ENCODE results near the gene PICALM.

The PICALM gene

DNA sequence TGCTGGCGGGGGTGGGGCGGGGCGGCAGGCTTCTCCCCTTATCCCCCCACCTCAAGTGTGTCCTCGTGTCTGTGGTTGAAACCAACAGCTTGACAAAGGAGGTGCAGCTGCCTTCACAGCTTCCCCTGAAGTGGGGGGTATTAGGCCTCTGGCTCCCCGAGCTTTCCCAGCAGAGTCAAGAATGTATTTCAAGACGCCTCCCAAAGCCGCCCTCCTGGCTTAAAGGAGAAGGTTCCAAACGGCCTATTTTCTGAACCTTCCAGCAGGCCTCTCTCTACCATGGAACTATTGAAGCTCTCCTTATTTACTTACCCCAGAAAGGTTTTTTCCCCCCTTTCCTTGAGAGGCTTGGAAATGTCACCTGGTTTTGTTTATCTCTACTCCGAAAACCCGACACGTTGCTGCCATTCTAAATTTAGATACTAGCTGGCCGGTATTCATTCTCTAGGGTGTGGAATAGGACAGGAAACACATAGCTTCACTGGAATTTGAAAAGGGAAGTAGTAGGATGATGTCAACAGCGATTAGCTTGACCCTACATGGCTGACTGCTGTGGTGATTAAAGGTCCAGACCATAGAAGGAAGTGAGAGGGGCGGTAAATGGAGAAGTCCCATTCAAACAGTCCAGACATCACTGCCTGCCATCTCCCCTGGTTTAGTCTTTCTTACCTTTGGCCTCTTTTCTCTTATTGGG, 671 bp upstream of the PICALM start:
- DNase-seq (ENCODE audit: extremely low spot score): peak; percentile 44
- POLR2A ChIA-PET: interaction anchor here (0.6 kb wide), 2 partner anchors 124 to 226 kb away, joined by 3 read pairs; no protein-coding TSS in a partner anchor
- TF ChIP-seq, protein P1, sequence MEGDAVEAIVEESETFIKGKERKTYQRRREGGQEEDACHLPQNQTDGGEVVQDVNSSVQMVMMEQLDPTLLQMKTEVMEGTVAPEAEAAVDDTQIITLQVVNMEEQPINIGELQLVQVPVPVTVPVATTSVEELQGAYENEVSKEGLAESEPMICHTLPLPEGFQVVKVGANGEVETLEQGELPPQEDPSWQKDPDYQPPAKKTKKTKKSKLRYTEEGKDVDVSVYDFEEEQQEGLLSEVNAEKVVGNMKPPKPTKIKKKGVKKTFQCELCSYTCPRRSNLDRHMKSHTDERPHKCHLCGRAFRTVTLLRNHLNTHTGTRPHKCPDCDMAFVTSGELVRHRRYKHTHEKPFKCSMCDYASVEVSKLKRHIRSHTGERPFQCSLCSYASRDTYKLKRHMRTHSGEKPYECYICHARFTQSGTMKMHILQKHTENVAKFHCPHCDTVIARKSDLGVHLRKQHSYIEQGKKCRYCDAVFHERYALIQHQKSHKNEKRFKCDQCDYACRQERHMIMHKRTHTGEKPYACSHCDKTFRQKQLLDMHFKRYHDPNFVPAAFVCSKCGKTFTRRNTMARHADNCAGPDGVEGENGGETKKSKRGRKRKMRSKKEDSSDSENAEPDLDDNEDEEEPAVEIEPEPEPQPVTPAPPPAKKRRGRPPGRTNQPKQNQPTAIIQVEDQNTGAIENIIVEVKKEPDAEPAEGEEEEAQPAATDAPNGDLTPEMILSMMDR (IDR thresholded peaks at IDR 0.05; ENCODE audit: control extremely low read depth, extremely low read depth, low read depth, missing control alignments): no peak
- CTCF ChIA-PET: interaction anchor here (0.8 to 3.0 kb wide), 18 partner anchors 11 to 222 kb away, joined by 3 to 16 read pairs (median 4); no protein-coding TSS in a partner anchor

DNA sequence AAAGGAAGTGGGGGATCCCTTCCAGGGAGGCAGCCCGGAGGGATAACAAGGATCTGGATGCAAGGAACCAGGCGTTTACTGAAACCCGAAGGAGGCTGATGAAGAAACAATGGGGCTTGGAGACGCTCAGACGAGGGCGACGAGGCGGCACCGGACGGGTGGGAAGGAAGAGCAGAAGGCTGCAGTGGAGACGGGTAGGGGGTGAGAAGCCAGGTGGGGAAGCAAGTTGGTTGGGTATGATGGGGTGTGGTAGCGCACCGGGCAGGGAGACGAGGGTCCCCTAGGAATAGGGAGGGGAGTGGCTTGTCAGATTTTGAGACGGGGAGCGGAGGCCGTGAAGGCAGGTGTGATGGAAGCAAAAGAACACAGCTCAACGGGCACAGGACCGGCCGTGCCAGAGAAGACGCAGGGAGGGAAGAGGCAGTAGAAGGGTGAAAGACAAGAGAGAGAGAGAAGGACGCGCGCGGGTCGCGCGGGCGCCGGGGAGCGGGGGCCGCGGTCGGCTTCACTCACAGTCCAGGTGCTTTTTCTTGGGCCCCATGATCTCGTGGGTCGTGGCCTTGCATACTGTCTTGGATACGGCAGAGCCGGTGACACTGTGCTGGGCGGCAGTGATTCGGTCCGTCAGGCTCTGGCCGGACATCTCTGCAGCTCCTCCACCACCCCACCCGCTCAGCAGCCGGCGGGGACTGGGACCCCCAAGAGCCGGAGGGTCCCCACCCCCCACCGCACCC, 579 bp downstream of the PICALM start:
- CTCF ChIA-PET: interaction anchor here (0.9 to 4.1 kb wide), 17 partner anchors 10 to 224 kb away, joined by 3 to 22 read pairs (median 4); partner anchors contain the start of gene CCDC83
- TF ChIP-seq, protein P1 (IDR thresholded peaks at IDR 0.05; ENCODE audit: control extremely low read depth, extremely low read depth, low read depth, missing control alignments): no peak
- POLR2A ChIA-PET: interaction anchor here (0.6 to 1.4 kb wide), 4 partner anchors 10 to 233 kb away, joined by 3 to 5 read pairs (median 4); no protein-coding TSS in a partner anchor
- DNase-seq (ENCODE audit: extremely low spot score): peak; percentile 27

DNA sequence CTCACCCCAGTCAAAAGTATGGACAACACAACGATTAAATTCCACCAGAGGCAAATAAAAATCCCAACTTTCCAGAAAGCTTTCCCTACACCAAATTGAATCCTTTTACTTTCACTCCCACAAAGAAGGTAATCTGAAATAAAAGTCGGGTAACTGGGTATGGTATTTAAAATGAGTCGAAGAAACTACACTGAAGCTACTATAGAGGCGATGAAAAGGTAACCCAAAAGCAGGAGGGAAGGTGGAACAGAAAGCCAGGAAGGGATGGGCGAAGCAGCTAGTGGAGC, 1.1 kb downstream of the PICALM start:
- POLR2A ChIA-PET: interaction anchor here (0.8 to 1.4 kb wide), 2 partner anchors 9 to 185 kb away, joined by 3 to 4 read pairs; no protein-coding TSS in a partner anchor

DNA sequence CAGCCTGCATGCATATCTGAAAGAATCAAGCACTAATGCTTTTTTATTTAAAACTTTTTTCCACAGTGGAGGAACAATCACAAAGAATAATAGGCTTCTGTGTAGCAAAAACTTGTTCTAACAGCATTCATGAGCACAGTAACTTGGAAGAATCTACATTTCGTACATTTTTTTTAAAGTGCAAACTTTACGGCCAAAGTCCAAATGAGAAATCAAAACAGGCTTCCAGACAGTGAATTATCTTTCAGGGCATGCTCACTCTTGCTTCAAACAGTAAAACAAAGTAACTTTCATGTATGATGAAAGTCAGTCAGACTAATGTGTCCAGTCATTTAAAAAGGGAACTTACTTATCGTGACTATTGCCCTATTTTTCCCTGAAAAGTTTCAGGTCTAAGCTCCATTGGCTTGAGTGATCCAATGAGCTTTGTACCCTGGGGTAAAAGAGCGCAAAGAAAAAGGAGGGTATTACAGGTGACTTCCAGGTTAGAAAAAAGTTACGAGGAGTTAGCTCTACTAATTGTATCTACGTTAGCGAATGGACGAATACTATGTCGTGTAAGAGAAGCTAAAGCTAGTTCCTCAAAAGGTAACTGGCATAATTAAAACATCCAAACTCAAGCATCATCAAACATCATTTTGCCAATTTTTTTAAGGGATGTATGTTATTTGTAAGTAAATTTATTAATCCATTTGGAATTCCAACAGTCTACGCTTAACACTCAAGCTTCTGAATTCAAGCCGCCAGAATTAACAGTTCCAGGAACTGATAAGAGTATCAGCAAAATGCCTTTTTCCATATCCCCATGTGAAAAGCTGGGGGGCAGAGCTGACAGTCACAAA, 1.7 kb downstream of the PICALM start:
- ChIA-PET POLR2A (interaction anchor here (0.8 to 1.4 kb wide), 2 partner anchors 9 to 186 kb away, joined by 3 to 4 read pairs; no protein-coding TSS in a partner anchor), CTCF (interaction anchor here (0.8 to 4.1 kb wide), 12 partner anchors 8 to 225 kb away, joined by 3 to 22 read pairs (median 4); partner anchors contain the start of gene CCDC83)
- TF ChIP-seq, protein P1 (IDR thresholded peaks at IDR 0.05; ENCODE audit: control extremely low read depth, extremely low read depth, low read depth, missing control alignments): no peak
- no peak for DNase-seq (ENCODE audit: extremely low spot score)

More for the DNA sequence above, 1.1 kb downstream of the PICALM start:
- TF ChIP-seq, protein P1 (IDR thresholded peaks at IDR 0.05; ENCODE audit: control extremely low read depth, extremely low read depth, low read depth, missing control alignments): no peak
- CTCF ChIA-PET: interaction anchor here (0.9 to 4.1 kb wide), 10 partner anchors 9 to 224 kb away, joined by 3 to 22 read pairs (median 4); partner anchors contain the start of gene CCDC83
- DNase-seq (ENCODE audit: extremely low spot score): no peak

DNA sequence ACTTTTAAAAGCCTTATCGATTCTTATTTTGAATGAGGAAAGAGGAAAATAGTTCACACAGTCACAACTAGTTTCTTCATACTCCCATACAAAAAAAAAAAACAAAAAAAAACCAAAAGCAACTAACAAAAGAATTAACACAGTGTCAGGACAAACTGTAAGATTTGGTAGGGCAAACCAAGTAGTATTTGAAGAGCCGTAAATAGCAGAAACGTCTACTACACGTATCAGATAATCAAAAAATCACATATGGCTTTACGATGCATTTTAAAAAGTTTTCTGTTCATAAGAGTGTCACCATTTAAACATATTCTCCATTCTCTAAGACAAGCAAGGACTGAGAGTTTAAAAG, 2.3 kb downstream of the PICALM start:
- CTCF ChIA-PET: interaction anchor here (0.8 to 4.1 kb wide), 4 partner anchors 8 to 152 kb away, joined by 3 to 22 read pairs (median 4); no protein-coding TSS in a partner anchor

More for the DNA sequence above, 2.3 kb downstream of the PICALM start:
- no peak for DNase-seq (ENCODE audit: extremely low spot score)
- TF ChIP-seq, protein P1 (IDR thresholded peaks at IDR 0.05; ENCODE audit: control extremely low read depth, extremely low read depth, low read depth, missing control alignments): no peak
- POLR2A ChIA-PET: no interaction called here
